HPDE6-E6E7 (cell line): Measurements from ENCODE around the gene MYBPC3.

Source experiments
- DNase-seq: peaks from one replicate; pipeline ENCODE4 v3.0.0; 2011; ENCODE audit warnings: missing footprints; ENCODE audit errors: extremely low spot score

The MYBPC3 gene

GRCh38 chr11:47352556-47352955, at the start of gene MYBPC3:
MYBPC3 (minus strand) TSS chr11:47352702; CDS start chr11:47352647, 55 bp downstream.
- DNase-seq, result no peak

- no peak for DNase-seq
These were observed 48.3 kb upstream of the MYBPC3 start for GRCh38 chr11:47400768-47401279.

- DNase-seq, result no peak
These were observed 47.6 kb upstream of the MYBPC3 start for GRCh38 chr11:47399860-47400767.

- DNase-seq, result no peak
These were observed 46.0 kb upstream of the MYBPC3 start for GRCh38 chr11:47398551-47398950.

- DNase-seq, result no peak
These were observed 45.5 kb upstream of the MYBPC3 start for GRCh38 chr11:47398011-47398410.

GRCh38 chr11:47396049-47396320, 43.5 kb upstream of the MYBPC3 start:
- DNase-seq, result no peak

- DNase-seq, result no peak
These were observed 42.9 kb upstream of the MYBPC3 start for GRCh38 chr11:47395223-47396048.

- DNase-seq, result no peak
These were observed 42.1 kb upstream of the MYBPC3 start for GRCh38 chr11:47394322-47395222.

GRCh38 chr11:47394050-47394321, 41.5 kb upstream of the MYBPC3 start:
- DNase-seq, result no peak

- DNase-seq, result no peak
These were observed 40.9 kb upstream of the MYBPC3 start for GRCh38 chr11:47393163-47394049.

GRCh38 chr11:47392546-47393162, 40.2 kb upstream of the MYBPC3 start:
- no peak for DNase-seq

- DNase-seq, result no peak
These were observed 39.4 kb upstream of the MYBPC3 start for GRCh38 chr11:47391711-47392432.

- no peak for DNase-seq
These were observed 38.6 kb upstream of the MYBPC3 start for GRCh38 chr11:47391077-47391583.

- no peak for DNase-seq
These were observed 37.9 kb upstream of the MYBPC3 start for GRCh38 chr11:47390422-47390760.

GRCh38 chr11:47389577-47390421, 37.3 kb upstream of the MYBPC3 start:
- no peak for DNase-seq

- DNase-seq, result no peak
These were observed 36.4 kb upstream of the MYBPC3 start for GRCh38 chr11:47388697-47389576.

- DNase-seq, result no peak
These were observed 35.6 kb upstream of the MYBPC3 start for GRCh38 chr11:47387944-47388696.
